ENCODE data around the gene NKAIN2. TPM values are rescaled to one million over a fixed set of nuclear protein-coding genes. Genes with fewer than 3 reads are reported as not detected.

NKAIN2 gene
- total and polyA plus RNA-seq, 7 donors = 0.08 to 13.5 (median 1.1) TPM

DNA sequence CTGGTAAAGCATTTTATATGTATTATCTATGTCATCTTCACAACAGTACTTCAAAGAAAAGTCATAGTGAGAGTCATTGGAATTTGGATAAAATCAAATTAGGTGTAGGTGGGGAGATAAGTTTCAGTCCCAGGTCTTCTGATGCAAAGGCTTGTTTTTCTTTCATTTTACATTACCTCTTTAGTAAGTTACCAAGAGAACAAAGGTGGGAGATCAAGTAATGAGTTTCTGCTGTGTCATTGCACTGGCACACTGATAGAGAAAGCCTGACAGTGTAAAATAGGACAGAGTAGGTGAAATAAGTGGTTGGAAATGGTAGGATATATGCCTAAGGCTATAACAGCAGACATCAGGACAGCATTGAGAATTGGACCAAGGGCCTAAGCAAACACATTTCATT, 250.4 kb downstream of the NKAIN2 start:
- no peak for ATAC-seq
- TF ChIP-seq, protein P1, sequence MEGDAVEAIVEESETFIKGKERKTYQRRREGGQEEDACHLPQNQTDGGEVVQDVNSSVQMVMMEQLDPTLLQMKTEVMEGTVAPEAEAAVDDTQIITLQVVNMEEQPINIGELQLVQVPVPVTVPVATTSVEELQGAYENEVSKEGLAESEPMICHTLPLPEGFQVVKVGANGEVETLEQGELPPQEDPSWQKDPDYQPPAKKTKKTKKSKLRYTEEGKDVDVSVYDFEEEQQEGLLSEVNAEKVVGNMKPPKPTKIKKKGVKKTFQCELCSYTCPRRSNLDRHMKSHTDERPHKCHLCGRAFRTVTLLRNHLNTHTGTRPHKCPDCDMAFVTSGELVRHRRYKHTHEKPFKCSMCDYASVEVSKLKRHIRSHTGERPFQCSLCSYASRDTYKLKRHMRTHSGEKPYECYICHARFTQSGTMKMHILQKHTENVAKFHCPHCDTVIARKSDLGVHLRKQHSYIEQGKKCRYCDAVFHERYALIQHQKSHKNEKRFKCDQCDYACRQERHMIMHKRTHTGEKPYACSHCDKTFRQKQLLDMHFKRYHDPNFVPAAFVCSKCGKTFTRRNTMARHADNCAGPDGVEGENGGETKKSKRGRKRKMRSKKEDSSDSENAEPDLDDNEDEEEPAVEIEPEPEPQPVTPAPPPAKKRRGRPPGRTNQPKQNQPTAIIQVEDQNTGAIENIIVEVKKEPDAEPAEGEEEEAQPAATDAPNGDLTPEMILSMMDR (IDR thresholded peaks at IDR 0.05) = no peak
- H3K36me3 ChIP-seq (ENCODE audit: insufficient read depth in 1 of 2, low read depth in 1 of 2) = no peaks in the 10 kb centered on the region
- H3K27me3 ChIP-seq (ENCODE audit: insufficient read depth in 3 of 3, low read length in 2 of 3) = no peaks in the 10 kb centered on the region
- intact Hi-C loops (cut with DNase I) = no loop called here
- peaks cover 38% of the 10 kb centered on the region for H3K4me1 ChIP-seq
- no peak overlapping the region for H3K4me3 ChIP-seq
- H3K27ac ChIP-seq = no peak overlapping the region
- DNase-seq = no peak
- H3K9me3 ChIP-seq = no peaks in the 10 kb centered on the region

DNA sequence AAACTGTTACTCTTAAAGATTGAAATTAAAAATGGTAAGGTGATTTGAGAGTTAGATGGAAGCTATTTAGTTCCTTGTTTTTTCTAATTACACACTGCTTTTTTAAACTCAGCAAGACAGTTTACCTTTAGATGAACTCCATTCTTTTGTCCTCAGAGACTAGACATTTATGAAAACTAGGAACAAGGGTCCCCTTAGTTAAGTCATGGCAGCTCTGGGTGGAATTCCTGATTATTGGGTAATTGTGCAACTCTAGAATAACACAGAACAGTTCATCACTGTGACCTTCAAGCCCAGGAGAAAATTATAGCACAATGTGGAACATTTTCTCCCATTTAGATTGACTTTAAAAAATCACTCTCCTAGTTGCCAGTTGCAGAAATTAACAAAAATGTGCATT, 251.7 kb downstream of the NKAIN2 start:
- no peak for DNase-seq
- H3K9me3 ChIP-seq = no peaks in the 10 kb centered on the region
- H3K36me3 ChIP-seq (ENCODE audit: insufficient read depth in 1 of 2, low read depth in 1 of 2) = no peaks in the 10 kb centered on the region
- H3K27ac ChIP-seq = no peak overlapping the region
- H3K4me1 ChIP-seq = peaks cover 38% of the 10 kb centered on the region
- TF ChIP-seq, protein P1 (IDR thresholded peaks at IDR 0.05) = no peak
- intact Hi-C loops (cut with DNase I) = no loop called here
- no peak overlapping the region for H3K4me3 ChIP-seq
- ATAC-seq = no peak
- H3K27me3 ChIP-seq (ENCODE audit: insufficient read depth in 3 of 3, low read length in 2 of 3) = no peaks in the 10 kb centered on the region

DNA sequence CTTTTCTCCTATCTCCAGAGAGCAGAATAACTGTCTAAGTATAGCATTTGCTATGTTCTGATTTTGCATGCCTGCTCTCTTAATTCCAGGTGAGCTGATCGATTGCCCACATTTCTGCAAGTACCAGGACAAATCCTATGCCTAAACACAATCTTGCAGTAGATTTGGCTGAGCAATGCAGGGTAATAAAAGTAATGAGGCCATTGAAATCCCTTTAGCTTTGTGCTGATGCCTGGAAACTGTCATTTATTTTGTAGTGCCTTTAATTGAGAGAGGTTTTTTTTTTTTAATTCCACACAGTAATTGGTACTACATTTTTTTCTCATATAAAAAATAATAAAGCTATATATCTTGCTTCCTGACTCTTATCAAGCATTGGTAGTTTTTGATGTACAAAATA, 252.3 kb downstream of the NKAIN2 start:
- H3K27ac ChIP-seq = no peak overlapping the region
- 25 to 38% (median 37%) methylated on average over 1 of the region's 1 CpG for WGBS, 3 donors
- H3K36me3 ChIP-seq (ENCODE audit: insufficient read depth in 1 of 2, low read depth in 1 of 2) = no peaks in the 10 kb centered on the region
- TF ChIP-seq, protein P1 (IDR thresholded peaks at IDR 0.05) = no peak
- no peaks in the 10 kb centered on the region for H3K9me3 ChIP-seq
- no peaks in the 10 kb centered on the region for H3K27me3 ChIP-seq (ENCODE audit: insufficient read depth in 3 of 3, low read length in 2 of 3)
- DNase-seq (no peak), ATAC-seq (no peak)
- peaks cover 38% of the 10 kb centered on the region for H3K4me1 ChIP-seq
- H3K4me3 ChIP-seq = no peak overlapping the region
- intact Hi-C loops (cut with DNase I) = no loop called here

DNA sequence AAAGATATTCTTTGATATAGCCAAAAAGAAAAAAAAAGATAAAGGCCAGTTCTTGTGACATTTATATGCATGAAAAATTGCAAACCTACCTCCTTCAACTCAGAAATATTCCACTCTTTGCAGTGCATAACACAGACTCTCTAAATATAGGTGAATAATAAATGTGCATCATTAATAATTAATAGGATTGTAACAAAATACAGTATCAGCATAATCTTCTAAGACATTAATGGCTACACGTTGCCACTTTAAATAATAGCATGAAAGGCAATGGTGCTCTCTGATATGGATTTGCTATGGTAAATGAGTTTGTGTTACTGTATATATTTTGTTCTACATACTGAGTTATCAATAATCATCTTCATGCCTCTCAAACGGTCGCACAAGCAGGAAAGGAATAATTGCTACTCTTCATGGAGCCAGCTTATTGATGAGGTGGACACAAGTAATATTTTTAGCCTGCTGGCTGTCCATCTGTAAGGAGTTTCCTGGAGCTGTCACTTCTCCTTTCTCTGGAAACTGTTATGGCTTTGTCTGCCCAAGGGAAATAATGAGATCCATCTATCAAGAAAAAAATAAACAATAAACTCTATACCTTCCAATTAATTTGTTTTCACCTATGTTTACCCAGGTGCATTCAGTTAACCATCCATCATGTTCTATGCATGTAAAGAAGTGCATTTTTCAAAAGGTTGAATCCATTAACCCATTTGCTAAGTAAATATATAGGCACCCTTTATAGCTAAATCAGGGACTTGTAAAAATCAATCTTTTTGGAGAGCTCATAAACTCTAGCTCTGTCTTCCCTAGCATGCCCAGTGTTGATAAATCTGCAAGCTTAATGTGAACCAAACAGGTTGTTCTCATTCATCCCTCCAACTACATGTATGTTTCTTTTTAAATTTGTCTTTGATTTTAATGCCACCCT, 253.0 kb downstream of the NKAIN2 start:
- no peaks in the 10 kb centered on the region for H3K9me3 ChIP-seq
- no peak for ATAC-seq
- H3K27ac ChIP-seq = no peak overlapping the region

More for the DNA sequence above, 253.0 kb downstream of the NKAIN2 start:
- DNase-seq = no peak
- peaks cover 38% of the 10 kb centered on the region for H3K4me1 ChIP-seq
- WGBS, 3 donors = 41% methylated on average over 3 of the region's 3 CpGs
- no peaks in the 10 kb centered on the region for H3K36me3 ChIP-seq (ENCODE audit: insufficient read depth in 1 of 2, low read depth in 1 of 2)
- TF ChIP-seq, protein P1 (IDR thresholded peaks at IDR 0.05) = no peak
- no peaks in the 10 kb centered on the region for H3K27me3 ChIP-seq (ENCODE audit: insufficient read depth in 3 of 3, low read length in 2 of 3)
- intact Hi-C loops (cut with DNase I) = no loop called here
- H3K4me3 ChIP-seq = no peak overlapping the region
